UCSD-AML1 (cell line): ENCODE measurements around the gene GLI1.

Experiments
- DNase-seq: peaks from one replicate; lab custom pipeline; 2025; ENCODE audit not compliant: unreplicated experiment; lab: John Stamatoyannopoulos, UW

The GLI1 gene

DNA sequence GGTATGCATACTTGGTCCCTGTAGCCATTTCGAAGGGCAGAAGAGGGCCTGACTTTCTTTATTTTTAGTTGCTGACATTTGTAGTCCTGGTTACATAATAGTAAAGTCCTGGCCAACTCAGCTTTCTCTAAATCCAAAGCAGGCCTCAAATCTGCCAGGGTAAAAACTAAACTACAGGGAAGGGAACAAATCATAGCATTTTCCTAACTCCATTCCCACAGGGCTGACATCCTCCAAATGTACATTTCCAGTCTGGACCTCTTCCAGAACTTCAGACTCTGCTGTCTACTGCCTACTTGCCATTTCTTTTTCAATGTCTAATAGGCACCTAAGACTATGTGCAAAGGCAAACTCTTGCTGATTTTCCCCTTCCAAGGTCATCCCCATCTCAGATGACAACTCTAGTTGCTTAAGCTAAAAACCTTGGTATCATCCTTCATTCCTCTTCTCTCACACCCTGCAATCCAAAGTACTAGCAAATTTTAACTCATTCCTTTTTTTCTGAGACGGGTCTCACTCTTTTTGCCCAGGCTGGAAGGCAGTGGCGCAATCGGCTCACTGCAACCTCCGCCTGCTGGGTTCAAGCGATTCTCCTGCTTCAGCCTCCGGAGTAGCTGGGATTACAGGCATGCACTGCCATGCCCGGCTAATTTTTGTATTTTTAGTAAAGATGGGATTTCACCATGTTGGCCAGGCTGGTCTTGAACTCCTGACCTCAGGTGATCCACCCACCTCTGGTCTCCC lies 58.8 kb downstream of the GLI1 start:
- no peak for DNase-seq

DNA sequence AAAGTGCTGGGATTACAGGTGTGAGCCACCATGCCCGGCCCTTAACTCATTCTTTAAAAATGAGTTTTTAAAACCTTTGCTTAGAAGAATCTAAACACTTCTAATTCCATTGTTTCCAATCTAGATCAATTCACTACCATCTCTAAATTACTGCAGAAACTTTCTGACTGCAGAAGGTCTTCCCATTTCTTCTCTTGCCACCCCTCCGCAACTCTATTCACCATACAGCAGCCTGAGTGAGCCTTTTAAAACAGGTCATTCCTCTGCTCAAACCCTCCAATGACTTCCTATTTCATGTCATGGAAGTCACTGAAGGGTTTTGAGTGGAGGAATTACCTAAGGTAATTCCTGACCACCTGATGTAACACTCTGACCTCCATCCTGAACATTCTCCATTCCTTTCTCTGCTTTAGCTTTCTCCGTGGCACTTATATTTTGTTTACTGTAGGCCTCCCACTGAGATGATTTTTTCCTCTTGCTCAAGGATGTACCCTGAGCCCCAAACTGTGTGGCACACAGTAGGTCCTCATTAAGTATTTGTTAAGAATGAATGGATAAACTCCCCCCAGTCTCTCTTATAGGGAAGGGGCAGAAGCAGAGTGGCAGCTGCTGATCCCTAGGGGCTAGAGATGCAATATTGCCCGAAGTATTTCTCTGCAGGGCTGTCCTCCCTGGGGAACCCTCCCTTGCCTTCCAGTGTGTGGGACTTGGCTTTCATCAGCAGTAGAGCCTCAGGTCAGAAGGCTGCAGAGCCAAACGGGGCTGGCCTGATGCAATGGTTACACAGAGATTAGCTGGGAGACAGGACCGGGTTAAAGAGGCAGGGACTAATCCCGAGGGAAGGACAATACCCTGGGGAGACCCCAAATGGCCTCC lies 59.6 kb downstream of the GLI1 start:
- peak; percentile 58 for DNase-seq

DNA sequence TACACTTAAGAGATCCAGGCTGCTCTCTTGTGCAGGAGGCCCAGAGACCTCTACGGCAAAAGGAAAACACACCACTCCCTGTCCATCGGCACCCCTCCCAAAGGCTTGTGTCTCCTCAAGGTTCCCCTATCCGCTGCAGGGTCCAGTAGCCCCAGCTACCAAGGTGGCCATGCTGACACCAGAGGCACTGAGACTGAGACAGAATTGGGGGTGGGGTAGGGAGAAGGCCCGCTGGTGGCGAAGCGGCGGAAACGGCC lies 60.1 kb downstream of the GLI1 start:
- DNase-seq = peak; percentile 58

GRCh38 chr12:57520053-57520818 lies 60.7 kb downstream of the GLI1 start, which contains the start of gene DDIT3:
Gene DDIT3 (minus strand): TSS chr12:57520514. CDS start chr12:57517406, 3,108 bp downstream.
- DNase-seq = peak; percentile 100

DNA sequence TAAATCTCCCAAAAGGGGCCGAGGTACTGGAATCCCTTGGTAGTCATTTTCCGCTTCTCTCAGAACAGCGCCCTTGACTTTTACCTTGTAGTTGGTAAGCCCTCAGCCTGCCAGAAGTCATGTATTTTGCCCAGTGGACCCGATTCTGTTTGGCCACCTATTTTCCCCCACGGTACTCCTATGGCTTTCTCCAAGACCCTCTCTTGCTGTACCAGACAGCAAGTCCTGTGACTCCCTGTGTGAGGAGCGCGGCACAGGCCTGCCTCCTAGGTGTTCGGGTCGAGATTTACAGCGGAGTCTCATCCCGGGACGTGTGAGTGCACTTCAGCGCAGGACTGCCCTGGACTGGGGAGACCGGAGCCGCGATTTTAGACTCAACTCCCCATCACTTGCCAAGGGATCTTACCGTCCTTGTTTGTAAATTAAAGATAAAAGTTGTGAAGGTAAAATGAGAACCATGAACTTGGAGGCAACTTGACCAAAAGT lies 62.0 kb downstream of the GLI1 start:
- peak; percentile 47 for DNase-seq
